GM23338 (cell line): ENCODE data around the gene GRIA4. TPM values are rescaled to one million over a fixed set of nuclear protein-coding genes. Genes with fewer than 3 reads are reported as not detected.

Experiments used
- ATAC-seq: fragments of 200-7000 bp; cut with Tn5 transposase; 3 replicates; pipeline ENCODE4 v1.9.1; 2020
- DNase-seq: peaks from one replicate; pipeline ENCODE4 v3.0.0-alpha.2; 2015; ENCODE audit warnings: low spot score
- H2AFZ ChIP-seq: fragments of 200-600 bp; sonication (generic); 2 replicates; pipeline ENCODE4 v1.8.0; 2016; ENCODE audit warnings: antibody characterized with exemption, mild to moderate bottlenecking, moderate library complexity
- H3F3A ChIP-seq: fragments of 200-600 bp; sonication (generic); replicated peaks from 2 replicates; pipeline ENCODE4 v1.8.0; 2017; ENCODE audit warnings: antibody characterized with exemption, mixed run types, low read depth
- H3K27ac ChIP-seq: fragments of 200-600 bp; sonication (generic); 2 replicates; pipeline ENCODE4 v1.6.1; 2016; ENCODE audit warnings: low read depth
- H3K27me3 ChIP-seq: fragments of 200-600 bp; sonication (generic); 2 replicates; pipeline ENCODE4 v1.8.0; 2016; ENCODE audit warnings: mild to moderate bottlenecking, mixed run types, moderate library complexity; ENCODE audit not compliant: insufficient read depth
- H3K36me3 ChIP-seq: fragments of 200-600 bp; sonication (generic); 2 replicates; pipeline ENCODE4 v1.8.0; 2016; ENCODE audit warnings: mild to moderate bottlenecking; ENCODE audit not compliant: insufficient read depth
- H3K4me1 ChIP-seq: fragments of 200-600 bp; sonication (generic); 2 replicates; pipeline ENCODE4 v1.8.0; 2016; ENCODE audit warnings: mild to moderate bottlenecking, moderate library complexity; ENCODE audit not compliant: insufficient read depth
- H3K4me2 ChIP-seq: fragments of 200-600 bp; sonication (generic); 2 replicates; pipeline ENCODE4 v1.7.1; 2017; ENCODE audit warnings: mixed run types
- H3K4me3 ChIP-seq: fragments of 200-600 bp; sonication (generic); 2 replicates; pipeline ENCODE4 v1.6.1; 2016; ENCODE audit warnings: mixed run types
- H3K79me2 ChIP-seq: fragments of 200-600 bp; sonication (generic); replicated peaks from 2 replicates; pipeline ENCODE4 v1.8.0; 2017; ENCODE audit warnings: mild to moderate bottlenecking; ENCODE audit not compliant: insufficient read depth
- H3K9me2 ChIP-seq: fragments of 200-600 bp; sonication (generic); 2 replicates; pipeline ENCODE4 v1.8.0; 2017; ENCODE audit not compliant: insufficient read depth
- H4K20me1 ChIP-seq: fragments of 200-600 bp; sonication (generic); replicated peaks from 2 replicates; pipeline ENCODE4 v1.8.0; 2017; ENCODE audit warnings: mild to moderate bottlenecking; ENCODE audit not compliant: insufficient read depth
- H3K27ac Mint-ChIP-seq: 2 replicates; pipeline ENCODE4 v1.8.0; 2020; ENCODE audit warnings: inconsistent platforms, mild to moderate bottlenecking, moderate library complexity, mixed read lengths
- H3K27me3 Mint-ChIP-seq: 3 replicates; pipeline ENCODE4 v1.8.0; 2022; ENCODE audit warnings: low read depth, mild to moderate bottlenecking, moderate library complexity, mixed read lengths, inconsistent platforms; ENCODE audit not compliant: insufficient read depth, poor library complexity
- H3K36me3 Mint-ChIP-seq: 3 replicates; pipeline ENCODE4 v1.8.0; 2021; ENCODE audit warnings: low read depth, mild to moderate bottlenecking, inconsistent platforms, moderate library complexity, mixed read lengths
- H3K4me1 Mint-ChIP-seq: 3 replicates; pipeline ENCODE4 v1.8.0; 2020; ENCODE audit warnings: mild to moderate bottlenecking, inconsistent platforms, mixed read lengths
- H3K4me3 Mint-ChIP-seq: 3 replicates; pipeline ENCODE4 v1.8.0; 2021; ENCODE audit warnings: moderate library complexity, mild to moderate bottlenecking, inconsistent platforms, mixed read lengths
- H3K9me3 Mint-ChIP-seq: 3 replicates; pipeline ENCODE4 v1.8.0; 2020; ENCODE audit warnings: moderate library complexity, mild to moderate bottlenecking, inconsistent platforms, mixed read lengths
- CREB1 ChIP-seq: fragments of 250-450 bp; sonication (Bioruptor Pico); IDR thresholded peaks from 2 replicates; pipeline ENCODE4 v1.5.0; 2020; ENCODE audit warnings: low read depth, mild to moderate bottlenecking, moderate library complexity
- EZH2 ChIP-seq: fragments of 200-600 bp; sonication (generic); IDR thresholded peaks from one replicate; pipeline ENCODE4 v1.8.0; 2017; ENCODE audit warnings: antibody characterized with exemption, mild to moderate bottlenecking, low read depth; ENCODE audit not compliant: unreplicated experiment
- EZH2phosphoT487 ChIP-seq: fragments of 200-600 bp; sonication (generic); IDR thresholded peaks from one replicate; pipeline ENCODE4 v1.8.1; 2018; ENCODE audit warnings: antibody characterized with exemption; ENCODE audit not compliant: unreplicated experiment
- JUNB ChIP-seq: IDR thresholded peaks from one replicate; pipeline ENCODE4 v1.6.1; 2016; ENCODE audit warnings: antibody characterized with exemption; ENCODE audit not compliant: unreplicated experiment
- NANOG ChIP-seq: IDR thresholded peaks from 2 replicates; pipeline ENCODE4 v1.6.1; 2016; ENCODE audit warnings: antibody characterized with exemption, borderline replicate concordance
- POLR2AphosphoS5 ChIP-seq: IDR thresholded peaks from 2 replicates; pipeline ENCODE4 v1.6.1; 2016; ENCODE audit warnings: antibody characterized with exemption, low read depth
- STAT1 ChIP-seq: IDR thresholded peaks from one replicate; pipeline ENCODE4 v1.6.1; 2016; ENCODE audit warnings: antibody characterized with exemption; ENCODE audit not compliant: unreplicated experiment
- ZNF114 ChIP-seq: fragments of 250-450 bp; sonication (Bioruptor Pico); IDR thresholded peaks from 2 replicates; pipeline ENCODE4 v1.5.0; 2020; ENCODE audit warnings: mild to moderate bottlenecking, moderate library complexity
- ZNF331 ChIP-seq: fragments of 250-450 bp; sonication (Bioruptor Pico); IDR thresholded peaks from 2 replicates; pipeline ENCODE4 v1.5.0; 2020; ENCODE audit warnings: low read depth, mild to moderate bottlenecking, moderate library complexity
- polyA plus RNA-seq: library from polyadenylated mRNA; unstranded; fragments of >200 nt; fragmentation: Nextera tagmentation; extraction: Ambion mirVana; gene quantifications from 2 replicates; pipeline ENCODE4 v1.2.1, GENCODE V29; 2016
- total RNA-seq: library from RNA; depleted of rRNA; stranded (reverse); fragments of >200 nt; shearing (Covaris generic); gene quantifications from 2 replicates; pipeline ENCODE4 v1.2.3, GENCODE V29; 2014
- TF ChIP-seq, protein P1 (sequence below): IDR thresholded peaks from 2 replicates; pipeline ENCODE4 v1.6.1; 2016; ENCODE audit warnings: antibody characterized with exemption
- TF ChIP-seq, protein P2 (sequence below): fragments of 250-450 bp; sonication (Bioruptor Pico); IDR thresholded peaks from 2 replicates; pipeline ENCODE4 v1.5.0; 2020; ENCODE audit warnings: mild to moderate bottlenecking, moderate library complexity
- TF ChIP-seq, protein P3 (sequence below), 2 experiments: fragments of 200-600 bp in 1 of 2; sonication (generic) in 1 of 2; conservative IDR thresholded peaks; 2 replicates each; pipeline versions ENCODE4 v1.5.1 to v1.6.1; 2016 to 2017; ENCODE audit warnings: antibody characterized with exemption in 2 of 2, low read depth in 2 of 2, mild to moderate bottlenecking in 2 of 2, moderate library complexity in 1 of 2
- TF ChIP-seq, protein P4 (sequence below): IDR thresholded peaks from one replicate; pipeline ENCODE4 v1.6.1; 2018; ENCODE audit warnings: antibody characterized with exemption; ENCODE audit not compliant: unreplicated experiment

The GRIA4 gene
- total and polyA plus RNA-seq, 2 experiments from 2014 or later: 17.8 to 71.1 TPM

DNA sequence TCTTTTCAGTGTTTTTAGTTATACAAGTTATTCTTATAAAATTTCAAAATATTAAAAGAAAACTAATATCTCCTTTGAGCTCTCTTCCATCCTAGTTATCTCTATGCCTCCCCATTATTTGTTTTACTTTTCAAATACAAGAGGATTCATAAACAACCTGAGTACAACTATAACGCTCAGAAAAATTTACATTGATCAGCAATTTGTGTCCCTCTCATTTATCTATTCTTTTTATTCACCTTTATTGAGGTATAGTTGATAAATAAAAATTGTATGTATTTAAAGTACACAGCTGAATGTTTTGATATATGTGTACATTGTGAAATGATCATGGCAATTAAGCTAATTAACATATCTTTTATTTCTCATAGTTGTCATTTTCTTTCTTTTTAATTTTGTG lies 57.6 kb downstream of the GRIA4 start:
- Histone ChIP-seq H3F3A (no peaks in the 10 kb centered on the region), H3K27ac (no peak overlapping the region), H3K4me1 (no peaks in the 10 kb centered on the region), H3K36me3 (no peaks in the 10 kb centered on the region), H3K79me2 (no peaks in the 10 kb centered on the region), H3K9me2 (no peaks in the 10 kb centered on the region), H3K4me2 (no peak overlapping the region), H3K4me3 (no peak overlapping the region), H4K20me1 (no peaks in the 10 kb centered on the region), H3K27me3 (no peaks in the 10 kb centered on the region), H2AFZ (no peak overlapping the region)
- H3K4me3 Mint-ChIP-seq: no peak overlapping the region
- ATAC-seq (no peak), DNase-seq (no peak)
- H3K27me3 Mint-ChIP-seq: no peaks in the 10 kb centered on the region
- TF ChIP-seq, protein P1, sequence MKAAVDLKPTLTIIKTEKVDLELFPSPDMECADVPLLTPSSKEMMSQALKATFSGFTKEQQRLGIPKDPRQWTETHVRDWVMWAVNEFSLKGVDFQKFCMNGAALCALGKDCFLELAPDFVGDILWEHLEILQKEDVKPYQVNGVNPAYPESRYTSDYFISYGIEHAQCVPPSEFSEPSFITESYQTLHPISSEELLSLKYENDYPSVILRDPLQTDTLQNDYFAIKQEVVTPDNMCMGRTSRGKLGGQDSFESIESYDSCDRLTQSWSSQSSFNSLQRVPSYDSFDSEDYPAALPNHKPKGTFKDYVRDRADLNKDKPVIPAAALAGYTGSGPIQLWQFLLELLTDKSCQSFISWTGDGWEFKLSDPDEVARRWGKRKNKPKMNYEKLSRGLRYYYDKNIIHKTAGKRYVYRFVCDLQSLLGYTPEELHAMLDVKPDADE: no peak
- TF ChIP-seq, protein P2, sequence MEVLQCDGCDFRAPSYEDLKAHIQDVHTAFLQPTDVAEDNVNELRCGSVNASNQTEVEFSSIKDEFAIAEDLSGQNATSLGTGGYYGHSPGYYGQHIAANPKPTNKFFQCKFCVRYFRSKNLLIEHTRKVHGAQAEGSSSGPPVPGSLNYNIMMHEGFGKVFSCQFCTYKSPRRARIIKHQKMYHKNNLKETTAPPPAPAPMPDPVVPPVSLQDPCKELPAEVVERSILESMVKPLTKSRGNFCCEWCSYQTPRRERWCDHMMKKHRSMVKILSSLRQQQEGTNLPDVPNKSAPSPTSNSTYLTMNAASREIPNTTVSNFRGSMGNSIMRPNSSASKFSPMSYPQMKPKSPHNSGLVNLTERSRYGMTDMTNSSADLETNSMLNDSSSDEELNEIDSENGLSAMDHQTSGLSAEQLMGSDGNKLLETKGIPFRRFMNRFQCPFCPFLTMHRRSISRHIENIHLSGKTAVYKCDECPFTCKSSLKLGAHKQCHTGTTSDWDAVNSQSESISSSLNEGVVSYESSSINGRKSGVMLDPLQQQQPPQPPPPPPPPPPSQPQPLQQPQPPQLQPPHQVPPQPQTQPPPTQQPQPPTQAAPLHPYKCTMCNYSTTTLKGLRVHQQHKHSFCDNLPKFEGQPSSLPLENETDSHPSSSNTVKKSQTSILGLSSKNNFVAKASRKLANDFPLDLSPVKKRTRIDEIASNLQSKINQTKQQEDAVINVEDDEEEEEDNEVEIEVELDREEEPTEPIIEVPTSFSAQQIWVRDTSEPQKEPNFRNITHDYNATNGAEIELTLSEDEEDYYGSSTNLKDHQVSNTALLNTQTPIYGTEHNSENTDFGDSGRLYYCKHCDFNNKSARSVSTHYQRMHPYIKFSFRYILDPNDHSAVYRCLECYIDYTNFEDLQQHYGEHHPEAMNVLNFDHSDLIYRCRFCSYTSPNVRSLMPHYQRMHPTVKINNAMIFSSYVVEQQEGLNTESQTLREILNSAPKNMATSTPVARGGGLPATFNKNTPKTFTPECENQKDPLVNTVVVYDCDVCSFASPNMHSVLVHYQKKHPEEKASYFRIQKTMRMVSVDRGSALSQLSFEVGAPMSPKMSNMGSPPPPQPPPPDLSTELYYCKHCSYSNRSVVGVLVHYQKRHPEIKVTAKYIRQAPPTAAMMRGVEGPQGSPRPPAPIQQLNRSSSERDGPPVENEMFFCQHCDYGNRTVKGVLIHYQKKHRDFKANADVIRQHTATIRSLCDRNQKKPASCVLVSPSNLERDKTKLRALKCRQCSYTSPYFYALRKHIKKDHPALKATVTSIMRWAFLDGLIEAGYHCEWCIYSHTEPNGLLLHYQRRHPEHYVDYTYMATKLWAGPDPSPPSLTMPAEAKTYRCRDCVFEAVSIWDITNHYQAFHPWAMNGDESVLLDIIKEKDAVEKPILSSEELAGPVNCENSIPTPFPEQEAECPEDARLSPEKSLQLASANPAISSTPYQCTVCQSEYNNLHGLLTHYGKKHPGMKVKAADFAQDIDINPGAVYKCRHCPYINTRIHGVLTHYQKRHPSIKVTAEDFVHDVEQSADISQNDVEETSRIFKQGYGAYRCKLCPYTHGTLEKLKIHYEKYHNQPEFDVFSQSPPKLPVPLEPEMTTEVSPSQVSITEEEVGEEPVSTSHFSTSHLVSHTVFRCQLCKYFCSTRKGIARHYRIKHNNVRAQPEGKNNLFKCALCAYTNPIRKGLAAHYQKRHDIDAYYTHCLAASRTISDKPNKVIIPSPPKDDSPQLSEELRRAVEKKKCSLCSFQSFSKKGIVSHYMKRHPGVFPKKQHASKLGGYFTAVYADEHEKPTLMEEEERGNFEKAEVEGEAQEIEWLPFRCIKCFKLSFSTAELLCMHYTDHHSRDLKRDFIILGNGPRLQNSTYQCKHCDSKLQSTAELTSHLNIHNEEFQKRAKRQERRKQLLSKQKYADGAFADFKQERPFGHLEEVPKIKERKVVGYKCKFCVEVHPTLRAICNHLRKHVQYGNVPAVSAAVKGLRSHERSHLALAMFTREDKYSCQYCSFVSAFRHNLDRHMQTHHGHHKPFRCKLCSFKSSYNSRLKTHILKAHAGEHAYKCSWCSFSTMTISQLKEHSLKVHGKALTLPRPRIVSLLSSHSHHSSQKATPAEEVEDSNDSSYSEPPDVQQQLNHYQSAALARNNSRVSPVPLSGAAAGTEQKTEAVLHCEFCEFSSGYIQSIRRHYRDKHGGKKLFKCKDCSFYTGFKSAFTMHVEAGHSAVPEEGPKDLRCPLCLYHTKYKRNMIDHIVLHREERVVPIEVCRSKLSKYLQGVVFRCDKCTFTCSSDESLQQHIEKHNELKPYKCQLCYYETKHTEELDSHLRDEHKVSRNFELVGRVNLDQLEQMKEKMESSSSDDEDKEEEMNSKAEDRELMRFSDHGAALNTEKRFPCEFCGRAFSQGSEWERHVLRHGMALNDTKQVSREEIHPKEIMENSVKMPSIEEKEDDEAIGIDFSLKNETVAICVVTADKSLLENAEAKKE: no peak
- TF ChIP-seq, protein P3, sequence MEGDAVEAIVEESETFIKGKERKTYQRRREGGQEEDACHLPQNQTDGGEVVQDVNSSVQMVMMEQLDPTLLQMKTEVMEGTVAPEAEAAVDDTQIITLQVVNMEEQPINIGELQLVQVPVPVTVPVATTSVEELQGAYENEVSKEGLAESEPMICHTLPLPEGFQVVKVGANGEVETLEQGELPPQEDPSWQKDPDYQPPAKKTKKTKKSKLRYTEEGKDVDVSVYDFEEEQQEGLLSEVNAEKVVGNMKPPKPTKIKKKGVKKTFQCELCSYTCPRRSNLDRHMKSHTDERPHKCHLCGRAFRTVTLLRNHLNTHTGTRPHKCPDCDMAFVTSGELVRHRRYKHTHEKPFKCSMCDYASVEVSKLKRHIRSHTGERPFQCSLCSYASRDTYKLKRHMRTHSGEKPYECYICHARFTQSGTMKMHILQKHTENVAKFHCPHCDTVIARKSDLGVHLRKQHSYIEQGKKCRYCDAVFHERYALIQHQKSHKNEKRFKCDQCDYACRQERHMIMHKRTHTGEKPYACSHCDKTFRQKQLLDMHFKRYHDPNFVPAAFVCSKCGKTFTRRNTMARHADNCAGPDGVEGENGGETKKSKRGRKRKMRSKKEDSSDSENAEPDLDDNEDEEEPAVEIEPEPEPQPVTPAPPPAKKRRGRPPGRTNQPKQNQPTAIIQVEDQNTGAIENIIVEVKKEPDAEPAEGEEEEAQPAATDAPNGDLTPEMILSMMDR (conservative IDR thresholded peaks at IDR 0.05; ENCODE audit: low read depth in 2 of 2): no peak
- TF ChIP-seq ZNF114 (no peak), EZH2phosphoT487 (no peak), STAT1 (no peak), EZH2 (no peak), NANOG (no peak), JUNB (no peak), CREB1 (no peak), ZNF331 (CRISPR knock-in tag) (no peak), POLR2AphosphoS5 (no peak)
- TF ChIP-seq, protein P4, sequence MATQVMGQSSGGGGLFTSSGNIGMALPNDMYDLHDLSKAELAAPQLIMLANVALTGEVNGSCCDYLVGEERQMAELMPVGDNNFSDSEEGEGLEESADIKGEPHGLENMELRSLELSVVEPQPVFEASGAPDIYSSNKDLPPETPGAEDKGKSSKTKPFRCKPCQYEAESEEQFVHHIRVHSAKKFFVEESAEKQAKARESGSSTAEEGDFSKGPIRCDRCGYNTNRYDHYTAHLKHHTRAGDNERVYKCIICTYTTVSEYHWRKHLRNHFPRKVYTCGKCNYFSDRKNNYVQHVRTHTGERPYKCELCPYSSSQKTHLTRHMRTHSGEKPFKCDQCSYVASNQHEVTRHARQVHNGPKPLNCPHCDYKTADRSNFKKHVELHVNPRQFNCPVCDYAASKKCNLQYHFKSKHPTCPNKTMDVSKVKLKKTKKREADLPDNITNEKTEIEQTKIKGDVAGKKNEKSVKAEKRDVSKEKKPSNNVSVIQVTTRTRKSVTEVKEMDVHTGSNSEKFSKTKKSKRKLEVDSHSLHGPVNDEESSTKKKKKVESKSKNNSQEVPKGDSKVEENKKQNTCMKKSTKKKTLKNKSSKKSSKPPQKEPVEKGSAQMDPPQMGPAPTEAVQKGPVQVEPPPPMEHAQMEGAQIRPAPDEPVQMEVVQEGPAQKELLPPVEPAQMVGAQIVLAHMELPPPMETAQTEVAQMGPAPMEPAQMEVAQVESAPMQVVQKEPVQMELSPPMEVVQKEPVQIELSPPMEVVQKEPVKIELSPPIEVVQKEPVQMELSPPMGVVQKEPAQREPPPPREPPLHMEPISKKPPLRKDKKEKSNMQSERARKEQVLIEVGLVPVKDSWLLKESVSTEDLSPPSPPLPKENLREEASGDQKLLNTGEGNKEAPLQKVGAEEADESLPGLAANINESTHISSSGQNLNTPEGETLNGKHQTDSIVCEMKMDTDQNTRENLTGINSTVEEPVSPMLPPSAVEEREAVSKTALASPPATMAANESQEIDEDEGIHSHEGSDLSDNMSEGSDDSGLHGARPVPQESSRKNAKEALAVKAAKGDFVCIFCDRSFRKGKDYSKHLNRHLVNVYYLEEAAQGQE: no peak
- no peaks in the 10 kb centered on the region for H3K4me1 Mint-ChIP-seq
- H3K9me3 Mint-ChIP-seq: no peaks in the 10 kb centered on the region
- no peaks in the 10 kb centered on the region for H3K36me3 Mint-ChIP-seq
- H3K27ac Mint-ChIP-seq: no peak overlapping the region
